Gastroesophageal sphincter (tissue), 4 donors: ENCODE measurements around the gene SLC24A3. TPM values are rescaled to one million over a fixed set of nuclear protein-coding genes. Genes with fewer than 3 reads are reported as not detected.

Source experiments
- ATAC-seq: fragments of 150-250 bp; one replicate; pipeline ENCODE4 v1.9.1; 2016; ENCODE audit warnings: mild to moderate bottlenecking, moderate library complexity
- H3K27ac ChIP-seq, 4 donors: fragments of 200-600 bp; sonication (generic) in 3 of 4; 1 replicate in 3 of 4; 2 replicates in 1 of 4; pipeline ENCODE4 v1.5.1; 2016 to 2019
- H3K27me3 ChIP-seq: fragments of 200-600 bp; sonication (generic); one replicate; pipeline ENCODE4 v1.5.1; 2019
- H3K36me3 ChIP-seq, 2 donors: fragments of 200-600 bp; sonication (generic); one replicate each; pipeline ENCODE4 v1.5.1; 2019; ENCODE audit warnings: control low read depth in 1 of 2
- H3K4me1 ChIP-seq, 3 donors: fragments of 200-600 bp; sonication (generic); 1 replicate in 2 of 3; 2 replicates in 1 of 3; pipeline ENCODE4 v1.5.1; 2016 to 2019; ENCODE audit warnings: control low read depth in 2 of 3
- H3K4me3 ChIP-seq, 2 donors: fragments of 200-600 bp; sonication (generic); one replicate each; pipeline ENCODE4 v1.5.1; 2019; ENCODE audit warnings: mild to moderate bottlenecking in 1 of 2, moderate library complexity in 1 of 2
- H3K9me3 ChIP-seq, 3 donors: fragments of 200-600 bp; sonication (generic); one replicate each; pipeline ENCODE4 v1.5.1; 2017 to 2019; ENCODE audit warnings: control low read depth in 2 of 3
- CTCF ChIP-seq, 4 experiments: fragments of 200-600 bp in 2 of 4; fragments of 450-650 bp in 2 of 4; sonication (generic) in 1 of 4; IDR thresholded peaks; one replicate each; pipeline ENCODE4 v1.5.1; 2017 to 2019; ENCODE audit warnings: antibody characterized with exemption in 4 of 4, mild to moderate bottlenecking in 2 of 4, moderate library complexity in 2 of 4
- EP300 ChIP-seq: sonication (generic); formaldehyde crosslinking; IDR thresholded peaks from one replicate; pipeline ENCODE4 v1.6.1; 2017; ENCODE audit warnings: antibody characterized with exemption, mild to moderate bottlenecking
- POLR2A ChIP-seq, 2 donors: fragments of 450-650 bp; IDR thresholded peaks; one replicate each; pipeline ENCODE4 v1.6.1; 2017; ENCODE audit warnings: antibody characterized with exemption in 2 of 2, mild to moderate bottlenecking in 2 of 2, moderate library complexity in 1 of 2
- POLR2AphosphoS5 ChIP-seq: sonication (generic); formaldehyde crosslinking; IDR thresholded peaks from one replicate; pipeline ENCODE4 v1.6.1; 2017; ENCODE audit warnings: antibody characterized with exemption
- WGBS, 2 donors: methylation state at CpG; one replicate each; pipeline ENCODE4 v1.1.5; 2018; ENCODE audit warnings: low coverage in 1 of 2; 5-methylcytosine and 5-hydroxymethylcytosine counted together
- total RNA-seq, 4 donors: library from RNA; depleted of rRNA; stranded (reverse); fragments of >200 nt; gene quantifications; one replicate each; pipeline ENCODE4 v1.1.0, GENCODE V29; 2016

Gene SLC24A3
- total RNA-seq, 4 donors from 2014 or later, result 2.7 to 13.5 (median 5.5) TPM

GRCh38 chr20:19602675-19603375 is 390.4 kb downstream of the SLC24A3 start:
- H3K9me3 ChIP-seq, result no peaks in the 10 kb centered on the region
- H3K4me1 ChIP-seq, result peaks cover 0 to 4% (median 0%) of the 10 kb centered on the region in 3 donors
- H3K36me3 ChIP-seq, result no peaks in the 10 kb centered on the region
- H3K4me3 ChIP-seq, result no peak overlapping the region
- no peak for ATAC-seq
- H3K27me3 ChIP-seq, result no peaks in the 10 kb centered on the region
- 67 to 93% methylated on average over 3 to 5 of the region's 9 CpGs for WGBS, 2 donors
- no peak for TF ChIP-seq POLR2A (IDR thresholded peaks at IDR 0.05)
- no peak for TF ChIP-seq POLR2AphosphoS5
- TF ChIP-seq CTCF (IDR thresholded peaks at IDR 0.05), result no peak
- TF ChIP-seq EP300, result no peak
- no peak overlapping the region for H3K27ac ChIP-seq

GRCh38 chr20:19603376-19603750 is 390.9 kb downstream of the SLC24A3 start:
- Histone ChIP-seq H3K9me3 (no peaks in the 10 kb centered on the region), H3K27ac (no peak overlapping the region), H3K27me3 (no peaks in the 10 kb centered on the region), H3K4me1 (peaks cover 0 to 4% (median 0%) of the 10 kb centered on the region in 3 donors), H3K4me3 (no peak overlapping the region), H3K36me3 (no peaks in the 10 kb centered on the region)
- no peak for ATAC-seq
- TF ChIP-seq EP300, result no peak
- WGBS, 2 donors, result 40 to 78% methylated on average over 2 to 5 of the region's 6 CpGs

- no peak for TF ChIP-seq POLR2AphosphoS5
- no peak for TF ChIP-seq CTCF (IDR thresholded peaks at IDR 0.05)
- no peak for TF ChIP-seq EP300
- no peak for TF ChIP-seq POLR2A (IDR thresholded peaks at IDR 0.05)
- no peak for ATAC-seq
- WGBS, 2 donors, result 60% methylated on average over 1 of the region's 1 CpG; no CpG with 5 or more reads in 1 of the 2 donors
Measured at GRCh38 chr20:19605786-19606485, 393.5 kb downstream of the SLC24A3 start.

GRCh38 chr20:19609642-19610223 is 397.3 kb downstream of the SLC24A3 start:
- no peaks in the 10 kb centered on the region for H3K36me3 ChIP-seq
- no peak overlapping the region for H3K4me3 ChIP-seq
- no peaks in the 10 kb centered on the region for H3K9me3 ChIP-seq
- TF ChIP-seq POLR2A (IDR thresholded peaks at IDR 0.05) (no peak), EP300 (no peak), POLR2AphosphoS5 (no peak), CTCF (IDR thresholded peaks at IDR 0.05) (no peak)
- ATAC-seq, result no peak
- H3K4me1 ChIP-seq, result peaks cover 0 to 4% (median 0%) of the 10 kb centered on the region in 3 donors
- H3K27me3 ChIP-seq, result no peaks in the 10 kb centered on the region
- no peak overlapping the region for H3K27ac ChIP-seq
- 78 to 82% methylated on average over 1 to 2 of the region's 2 CpGs for WGBS, 2 donors

More at GRCh38 chr20:19605786-19606485, 393.5 kb downstream of the SLC24A3 start:
- Histone ChIP-seq H3K27me3 (no peaks in the 10 kb centered on the region), H3K36me3 (no peaks in the 10 kb centered on the region), H3K27ac (no peak overlapping the region), H3K4me1 (peaks cover 0 to 4% (median 0%) of the 10 kb centered on the region in 3 donors), H3K4me3 (no peak overlapping the region), H3K9me3 (no peaks in the 10 kb centered on the region)

GRCh38 chr20:19615629-19616028 is 403.2 kb downstream of the SLC24A3 start:
- no peaks in the 10 kb centered on the region for H3K27me3 ChIP-seq
- H3K4me1 ChIP-seq, result no peaks in the 10 kb centered on the region
- H3K4me3 ChIP-seq, result no peak overlapping the region
- ATAC-seq, result no peak
- no peak overlapping the region for H3K27ac ChIP-seq
- TF ChIP-seq POLR2A (IDR thresholded peaks at IDR 0.05) (no peak), EP300 (no peak), POLR2AphosphoS5 (no peak), CTCF (IDR thresholded peaks at IDR 0.05) (no peak)
- H3K36me3 ChIP-seq, result no peaks in the 10 kb centered on the region
- no peaks in the 10 kb centered on the region for H3K9me3 ChIP-seq
